Fibroblast of lung (primary cell): ENCODE results near the gene PRKCD.

Experiments used
- EZH2 ChIP-seq: IDR thresholded peaks from 2 replicates; pipeline ENCODE4 v1.5.1; 2012; ENCODE audit warnings: low read length, control low read depth, mild to moderate bottlenecking; ENCODE audit errors: missing control alignments
- TF ChIP-seq, protein P1 (sequence below), 2 donors: IDR thresholded peaks in 1 of 2; conservative IDR thresholded peaks in 1 of 2; 1 replicate in 1 of 2; 2 replicates in 1 of 2; pipeline ENCODE4 v1.5.1; 2011 to 2012; ENCODE audit warnings: low read length in 2 of 2, control low read depth in 1 of 2, inconsistent platforms in 1 of 2, low read depth in 1 of 2, mild to moderate bottlenecking in 1 of 2

DNA sequence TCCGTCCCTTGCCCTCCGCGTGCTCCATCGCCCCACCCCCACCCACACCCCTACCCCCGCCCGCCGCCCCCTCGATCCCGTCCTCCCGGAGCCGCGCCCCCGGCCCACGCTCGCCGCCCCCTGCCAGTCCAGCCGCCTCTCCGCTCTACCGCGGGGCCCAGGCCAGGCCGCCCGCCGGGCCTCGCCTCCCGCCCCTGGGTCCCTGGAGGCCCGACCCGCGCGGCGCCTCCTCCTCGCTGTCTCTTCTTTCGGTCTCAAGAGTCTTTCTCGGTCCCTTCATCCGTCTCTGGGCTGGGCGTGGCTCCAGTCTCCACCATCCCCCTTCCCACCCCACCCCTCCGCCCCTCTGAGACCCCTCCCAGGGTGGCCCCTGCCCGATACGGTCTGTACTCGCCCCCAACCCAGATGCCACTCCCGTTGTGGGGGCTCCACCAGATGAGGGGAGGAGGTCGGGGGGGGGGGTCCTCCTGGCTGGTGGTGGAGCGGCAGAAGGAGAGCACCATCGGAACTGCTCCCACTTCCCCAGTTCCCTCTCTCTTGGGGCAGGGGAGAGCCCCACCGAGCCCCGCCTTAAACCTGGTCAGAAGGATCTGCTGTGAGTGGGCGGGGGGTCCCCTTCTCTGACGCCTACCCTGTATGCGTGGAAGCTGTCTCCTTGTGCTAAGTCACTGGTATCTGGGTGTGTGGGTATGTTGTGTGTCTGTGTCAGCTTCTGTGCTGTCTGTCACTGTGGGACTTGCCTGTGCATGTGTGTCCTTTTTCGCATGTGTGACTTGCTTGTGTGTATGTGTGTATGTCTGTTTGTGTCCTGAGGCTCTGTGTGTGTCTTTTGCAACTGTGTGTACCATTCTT is 1.0 kb downstream of the PRKCD start:
- TF ChIP-seq, protein P1, sequence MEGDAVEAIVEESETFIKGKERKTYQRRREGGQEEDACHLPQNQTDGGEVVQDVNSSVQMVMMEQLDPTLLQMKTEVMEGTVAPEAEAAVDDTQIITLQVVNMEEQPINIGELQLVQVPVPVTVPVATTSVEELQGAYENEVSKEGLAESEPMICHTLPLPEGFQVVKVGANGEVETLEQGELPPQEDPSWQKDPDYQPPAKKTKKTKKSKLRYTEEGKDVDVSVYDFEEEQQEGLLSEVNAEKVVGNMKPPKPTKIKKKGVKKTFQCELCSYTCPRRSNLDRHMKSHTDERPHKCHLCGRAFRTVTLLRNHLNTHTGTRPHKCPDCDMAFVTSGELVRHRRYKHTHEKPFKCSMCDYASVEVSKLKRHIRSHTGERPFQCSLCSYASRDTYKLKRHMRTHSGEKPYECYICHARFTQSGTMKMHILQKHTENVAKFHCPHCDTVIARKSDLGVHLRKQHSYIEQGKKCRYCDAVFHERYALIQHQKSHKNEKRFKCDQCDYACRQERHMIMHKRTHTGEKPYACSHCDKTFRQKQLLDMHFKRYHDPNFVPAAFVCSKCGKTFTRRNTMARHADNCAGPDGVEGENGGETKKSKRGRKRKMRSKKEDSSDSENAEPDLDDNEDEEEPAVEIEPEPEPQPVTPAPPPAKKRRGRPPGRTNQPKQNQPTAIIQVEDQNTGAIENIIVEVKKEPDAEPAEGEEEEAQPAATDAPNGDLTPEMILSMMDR (conservative IDR thresholded peaks at IDR 0.05 in 1 of 2, IDR thresholded peaks at IDR 0.05 in 1 of 2; ENCODE audit: low read depth in 1 of 2, low read length in 2 of 2): no peak
- TF ChIP-seq EZH2: no peak
